ENCODE results near the gene TENM3.

The TENM3 gene

GRCh38 chr4:182206266-182206665 lies 36.9 kb upstream of the TENM3 start:
- no peak overlapping the region for H3K4me3 ChIP-seq (ENCODE audit: low read depth, low read length)

GRCh38 chr4:182206916-182207315 lies 36.3 kb upstream of the TENM3 start:
- no peak overlapping the region for H3K4me3 ChIP-seq (ENCODE audit: low read depth, low read length)
- TF ChIP-seq CTCF (IDR thresholded peaks at IDR 0.05; ENCODE audit: low read depth, low read length): no peak

More at GRCh38 chr4:182206266-182206665, 36.9 kb upstream of the TENM3 start:
- no peak for TF ChIP-seq CTCF (IDR thresholded peaks at IDR 0.05; ENCODE audit: low read depth, low read length)

DNA sequence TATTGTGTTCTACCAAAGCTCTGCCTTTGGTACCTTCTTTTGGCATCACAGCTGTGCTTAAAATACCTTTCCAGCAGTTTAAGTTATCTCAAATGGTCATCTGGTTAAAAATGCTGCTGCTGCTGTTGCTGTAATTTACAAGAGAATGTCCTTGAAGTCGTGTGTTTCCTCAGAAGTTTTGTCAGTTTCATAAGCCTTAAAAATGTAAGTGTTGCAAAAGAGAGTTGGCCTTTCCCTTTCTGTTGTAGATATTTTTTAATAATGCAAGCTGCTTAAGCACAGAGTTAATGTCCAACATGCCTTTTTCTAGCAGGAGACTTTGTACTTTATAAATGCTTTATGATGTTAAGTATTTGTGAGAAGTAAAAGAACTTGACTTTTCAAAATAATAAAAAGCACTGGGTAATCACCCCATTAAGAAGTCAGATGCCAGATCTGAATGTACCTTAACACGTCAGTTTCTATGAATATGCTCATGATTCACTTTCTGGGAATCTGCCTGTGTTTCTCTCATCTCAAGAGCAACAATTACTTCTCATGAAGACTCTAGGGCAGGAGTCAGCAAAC lies 35.3 kb upstream of the TENM3 start:
- TF ChIP-seq CTCF (IDR thresholded peaks at IDR 0.05; ENCODE audit: low read depth, low read length): no peak
- H3K4me3 ChIP-seq (ENCODE audit: low read depth, low read length): peak overlapping the region; percentile 16; the same call in 1 of the 2 replicates

DNA sequence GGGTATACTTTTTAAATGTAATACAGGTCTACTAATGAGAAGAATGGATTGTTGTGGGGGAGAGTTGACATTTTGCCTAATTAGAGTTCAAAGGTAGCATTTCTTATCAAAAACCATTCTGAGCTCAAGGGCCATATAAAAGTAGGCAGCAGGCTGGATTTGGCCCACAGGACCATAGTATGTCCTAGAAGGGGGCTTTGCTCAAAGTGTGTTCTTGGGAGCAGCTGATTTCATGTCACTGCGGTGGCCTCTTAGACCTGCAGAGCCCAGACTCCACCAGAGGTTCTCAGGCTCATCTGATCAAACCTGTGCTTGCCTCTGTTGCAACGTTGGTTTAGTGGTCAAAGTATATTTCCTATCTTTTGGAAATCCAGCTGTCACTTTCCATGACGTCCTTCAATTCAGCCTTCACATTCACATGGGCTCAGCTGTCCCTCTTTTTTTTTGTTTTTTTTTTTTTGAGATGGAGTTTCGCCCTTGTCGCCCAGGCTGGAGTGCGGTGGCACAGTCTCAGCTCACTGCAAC lies 34.6 kb upstream of the TENM3 start:
- TF ChIP-seq CTCF (IDR thresholded peaks at IDR 0.05; ENCODE audit: low read depth, low read length): no peak
- H3K4me3 ChIP-seq (ENCODE audit: low read depth, low read length): no peak overlapping the region

GRCh38 chr4:182212211-182212761 lies 30.9 kb upstream of the TENM3 start:
- no peak for TF ChIP-seq CTCF (IDR thresholded peaks at IDR 0.05; ENCODE audit: low read depth, low read length)
- no peak overlapping the region for H3K4me3 ChIP-seq (ENCODE audit: low read depth, low read length)

GRCh38 chr4:182213004-182213403 lies 30.2 kb upstream of the TENM3 start:
- H3K4me3 ChIP-seq (ENCODE audit: low read depth, low read length): no peak overlapping the region
- TF ChIP-seq CTCF (IDR thresholded peaks at IDR 0.05; ENCODE audit: low read depth, low read length): no peak

- no peak for TF ChIP-seq CTCF (IDR thresholded peaks at IDR 0.05; ENCODE audit: low read depth, low read length)
- H3K4me3 ChIP-seq (ENCODE audit: low read depth, low read length): no peak overlapping the region
Observed at GRCh38 chr4:182215148-182215547, 28.1 kb upstream of the TENM3 start.
